GM18858 (cell line): ENCODE data around the gene SLC15A2.
"Not testable (repeated sequence)": the region's sequence is repeated elsewhere in the genome, so short reads cannot be mapped to it uniquely, and the experiment has no call there.

Source experiments
- ATAC-seq: cut with Tn5 transposase; IDR thresholded peaks from one replicate; pipeline ENCODE4 v1.9.1; 2021; ENCODE audit not compliant: unreplicated experiment

Gene SLC15A2

DNA sequence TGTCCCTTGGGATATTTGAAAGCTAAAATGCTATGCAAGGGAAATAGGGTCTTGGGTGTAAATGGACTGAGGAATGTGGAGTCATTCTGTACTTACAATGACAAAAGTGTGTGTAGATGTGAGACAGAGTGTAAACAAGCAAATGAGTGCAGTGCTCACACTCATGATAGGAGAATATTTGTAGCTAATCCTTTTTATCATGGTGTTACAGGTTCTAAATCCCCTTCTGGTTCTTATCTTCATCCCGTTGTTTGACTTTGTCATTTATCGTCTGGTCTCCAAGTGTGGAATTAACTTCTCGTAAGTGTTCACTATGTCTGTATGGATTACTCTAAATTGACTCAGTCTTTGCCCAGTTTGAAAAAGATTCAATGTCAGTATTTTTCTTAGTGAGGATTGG is 30.5 kb downstream of the SLC15A2 start:
- ATAC-seq, result no peak

DNA sequence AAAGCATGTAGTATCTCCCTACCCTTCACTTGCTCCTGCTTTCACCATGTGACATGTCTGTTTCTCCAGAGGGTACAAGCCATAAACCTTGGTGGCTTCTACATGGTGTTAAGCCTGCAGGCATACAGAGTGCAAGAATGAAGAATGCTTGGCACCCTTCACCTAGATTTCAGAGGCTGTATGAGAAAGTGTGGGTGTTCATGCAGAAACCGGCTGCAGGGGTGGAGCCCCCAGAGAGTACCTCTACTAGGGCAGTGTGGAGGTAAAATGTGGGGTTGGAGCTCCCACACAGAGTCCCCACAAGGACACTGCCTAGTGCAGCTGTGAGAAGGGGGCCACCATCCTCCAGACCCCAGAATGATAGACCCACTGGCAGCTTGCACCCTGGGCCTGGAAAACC is 32.2 kb downstream of the SLC15A2 start:
- no peak for ATAC-seq

DNA sequence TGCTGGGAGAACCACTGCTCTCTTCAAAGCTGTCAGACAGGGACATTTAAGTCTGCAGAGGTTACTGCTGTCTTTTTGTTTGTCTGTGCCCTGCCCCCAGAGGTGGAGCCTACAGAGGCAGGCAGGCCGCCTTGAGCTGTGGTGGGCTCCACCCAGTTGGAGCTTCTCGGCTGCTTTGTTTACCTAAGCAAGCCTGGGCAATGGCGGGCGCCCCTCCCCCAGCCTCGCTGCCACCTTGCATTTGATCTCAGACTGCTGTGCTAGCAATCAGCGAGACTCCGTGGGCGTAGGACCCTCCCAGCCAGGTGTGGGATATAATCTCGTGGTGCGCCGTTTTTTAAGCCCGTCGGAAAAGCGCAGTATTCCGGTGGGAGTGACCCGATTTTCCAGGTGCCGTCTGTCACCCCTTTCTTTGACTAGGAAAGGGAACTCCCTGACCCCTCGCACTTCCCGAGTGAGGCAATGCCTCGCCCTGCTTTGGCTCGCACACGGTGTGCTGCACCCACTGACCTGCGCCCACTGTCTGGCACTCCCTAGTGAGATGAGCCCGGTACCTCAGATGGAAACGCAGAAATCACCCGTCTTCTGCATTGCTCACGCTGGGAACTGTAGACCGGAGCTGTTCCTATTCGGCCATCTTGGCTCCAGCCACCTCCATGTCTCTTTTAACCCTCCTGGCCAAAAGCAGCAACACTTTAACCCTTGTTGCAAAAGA is 44.1 kb downstream of the SLC15A2 start:
- ATAC-seq, result not testable (repeated sequence)

DNA sequence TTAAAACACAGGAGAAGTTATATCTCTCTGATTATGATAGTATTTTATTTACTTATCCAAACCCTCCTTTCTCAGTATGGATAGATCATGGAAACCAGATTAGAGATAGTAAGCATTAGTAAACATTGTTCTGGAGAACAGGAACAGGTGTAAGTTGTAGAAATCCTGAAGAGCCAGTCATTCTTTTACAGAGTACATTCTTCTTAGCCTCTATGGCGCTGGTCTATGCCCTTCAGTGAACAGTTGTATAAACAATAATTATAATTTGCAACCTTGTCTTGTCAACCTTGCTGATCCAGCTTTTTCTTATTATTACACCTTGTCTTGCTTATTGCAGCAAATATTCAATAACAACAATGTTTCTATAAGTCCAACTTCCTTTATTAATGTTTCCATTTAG is 47.4 kb downstream of the SLC15A2 start:
- no peak for ATAC-seq

DNA sequence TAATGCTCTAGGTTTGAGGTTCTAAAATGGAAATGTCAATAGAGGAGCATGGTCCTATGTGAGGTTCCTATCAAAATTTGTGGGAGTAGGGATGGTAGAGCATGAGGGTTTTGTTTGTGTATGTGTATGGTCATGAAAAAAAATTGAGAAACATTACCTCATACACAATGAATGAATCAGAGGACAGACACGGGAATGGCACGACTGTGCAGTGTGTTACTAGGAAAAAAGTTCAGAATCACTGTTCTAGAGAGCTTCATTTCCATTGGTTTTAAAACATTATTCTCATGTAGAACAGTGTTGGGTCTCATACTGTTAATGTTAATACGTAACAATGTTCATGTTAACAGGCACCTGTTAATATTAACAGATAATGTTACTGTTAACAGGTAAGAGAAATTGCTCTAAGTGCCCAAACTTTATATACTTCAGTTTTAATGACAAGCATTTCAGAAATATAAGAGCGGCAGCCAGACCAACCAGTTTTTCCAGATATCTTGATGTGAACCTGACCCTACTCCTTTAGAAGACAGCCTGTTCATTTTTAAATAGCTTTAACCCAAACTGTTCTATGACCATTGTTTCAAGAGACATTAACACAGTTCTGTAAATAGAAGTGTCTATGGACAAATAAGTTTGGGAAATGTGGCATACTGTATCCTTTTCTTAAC is 48.0 kb downstream of the SLC15A2 start:
- no peak for ATAC-seq

DNA sequence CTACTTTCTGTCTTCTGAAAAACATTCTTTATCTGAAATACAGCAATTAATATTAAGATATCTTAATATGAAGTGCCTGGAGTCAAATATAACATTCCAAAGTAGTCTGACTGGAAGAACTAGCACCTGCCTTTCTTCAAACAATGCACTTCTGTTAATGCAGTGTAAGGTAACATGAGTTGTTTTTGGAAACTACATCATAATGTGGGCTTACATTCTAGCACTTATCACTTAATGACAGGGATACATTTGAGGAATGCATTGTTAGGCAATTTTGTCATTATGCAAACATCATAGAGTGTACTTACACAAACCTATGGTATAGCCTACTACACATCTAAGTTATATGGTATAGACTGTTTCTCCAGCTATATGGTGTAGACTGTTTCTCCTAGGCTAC is 49.2 kb downstream of the SLC15A2 start:
- ATAC-seq, result no peak

DNA sequence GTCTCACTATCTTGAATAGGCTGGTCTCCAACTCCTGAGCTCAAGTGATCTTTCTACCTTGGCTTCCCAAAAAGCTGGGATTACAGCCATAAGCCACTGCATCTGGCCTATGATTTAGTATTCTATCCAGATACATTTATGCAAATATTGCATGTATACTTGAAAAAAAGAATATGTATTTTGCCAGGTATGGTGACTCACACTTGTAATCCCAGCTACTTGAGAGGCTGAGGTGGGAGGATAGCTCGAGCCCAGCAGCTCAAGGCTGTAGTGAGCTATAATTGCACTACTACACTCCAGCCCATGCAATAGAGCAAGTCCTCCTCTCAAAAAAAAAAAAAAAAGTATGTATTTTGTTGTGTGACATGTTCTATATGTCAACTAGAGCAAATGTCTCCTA is 54.4 kb downstream of the SLC15A2 start:
- no peak for ATAC-seq

DNA sequence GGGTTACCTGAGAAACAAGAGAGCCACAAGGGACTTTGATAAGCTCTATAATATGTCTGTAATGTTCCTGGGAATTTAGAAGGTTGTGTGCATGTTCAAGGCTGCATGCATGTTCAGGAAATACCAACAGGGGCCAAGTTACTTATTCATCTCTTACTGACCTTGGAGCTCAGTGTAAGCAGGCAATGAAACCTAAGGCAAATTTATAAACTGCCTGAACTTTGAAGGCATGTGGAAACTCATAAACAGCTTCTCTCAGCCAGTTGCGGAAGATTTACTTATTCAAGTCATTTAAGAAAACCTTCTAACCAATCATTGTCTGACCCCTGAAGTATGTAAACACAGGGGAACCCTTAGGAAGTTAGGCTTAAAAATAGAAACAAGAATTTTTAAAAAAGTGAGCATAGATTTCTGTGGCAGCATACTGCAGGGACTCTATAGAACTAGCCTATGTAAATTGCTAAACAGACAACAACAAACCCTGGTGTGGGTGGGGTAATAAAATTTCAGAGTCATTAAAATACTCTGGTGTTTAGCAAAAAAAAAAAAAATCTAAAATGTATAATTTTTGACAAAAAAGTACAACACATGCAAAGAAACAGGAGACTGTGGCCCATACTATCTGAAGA is 57.2 kb downstream of the SLC15A2 start:
- no peak for ATAC-seq

DNA sequence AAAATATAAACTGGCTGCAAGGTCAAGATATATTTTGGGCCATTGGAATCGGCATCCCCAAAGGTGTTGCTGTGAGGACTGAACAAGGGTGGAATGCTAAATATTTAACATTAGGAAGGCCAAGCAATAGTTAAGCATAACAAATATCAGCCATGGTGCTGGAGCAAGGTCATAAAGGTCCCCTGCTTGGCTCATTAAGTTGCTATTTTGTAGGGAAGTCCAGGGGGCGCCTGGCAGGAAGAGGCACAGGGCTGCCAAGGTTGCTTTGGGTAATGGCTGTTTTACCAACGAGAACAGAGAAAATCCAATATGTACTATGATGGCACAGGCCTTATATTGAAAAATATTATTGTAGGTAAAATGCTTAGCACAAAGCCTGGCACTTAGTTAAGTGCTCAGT is 62.2 kb downstream of the SLC15A2 start:
- no peak for ATAC-seq

DNA sequence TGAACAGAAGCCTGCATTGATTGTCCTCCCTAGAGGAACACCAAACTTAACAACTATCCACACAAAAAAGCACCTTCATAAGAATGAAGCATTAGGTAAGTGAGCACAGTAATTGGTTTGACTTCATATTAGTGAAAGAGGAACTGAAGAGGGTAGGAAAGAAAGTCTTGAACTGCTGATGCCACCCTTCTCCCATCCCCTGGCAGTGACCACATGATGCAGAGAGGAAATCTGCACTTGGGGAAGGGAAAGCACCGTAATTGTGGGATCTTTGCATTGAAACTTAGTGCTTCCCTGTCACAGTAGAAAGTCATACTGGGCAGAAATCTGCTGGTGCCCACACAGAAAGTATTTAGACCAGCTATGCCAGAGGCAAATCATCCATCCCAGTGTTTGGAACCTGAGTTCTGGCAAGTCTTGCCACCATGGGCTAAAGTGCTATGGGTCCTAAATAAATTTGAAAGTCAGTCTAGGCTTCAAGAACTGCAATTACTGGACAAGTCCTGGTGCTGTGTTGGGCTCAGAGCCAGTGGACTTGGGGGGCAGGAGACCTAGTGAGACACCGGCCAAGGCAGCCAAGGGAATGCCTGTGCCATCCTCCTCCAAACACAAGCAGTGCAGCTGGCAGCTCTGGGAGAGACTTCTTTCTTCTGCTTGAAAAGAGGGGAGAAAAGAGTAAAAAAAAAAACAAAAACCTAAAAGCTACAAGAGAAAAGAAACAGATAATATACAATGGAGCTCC is 63.6 kb downstream of the SLC15A2 start:
- peak; percentile 72 for ATAC-seq

DNA sequence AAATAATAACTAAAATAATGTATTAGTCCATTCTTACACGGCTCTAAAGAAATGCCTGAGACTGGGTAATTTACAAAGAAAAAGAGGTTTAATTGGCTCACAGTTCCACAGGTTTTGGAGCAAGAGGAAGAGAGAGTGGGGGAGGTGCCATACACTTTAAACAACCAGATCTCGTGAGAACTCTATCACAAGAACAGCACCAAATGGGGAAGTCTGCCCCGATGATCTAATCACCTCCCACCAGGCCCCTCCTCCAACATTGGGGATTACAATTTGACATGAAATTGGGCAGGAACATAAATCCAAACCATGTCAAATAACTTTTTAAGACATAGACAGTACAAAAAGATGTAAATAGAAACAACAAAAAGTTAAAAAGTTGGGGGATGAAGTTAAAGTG is 64.6 kb downstream of the SLC15A2 start:
- no peak for ATAC-seq

DNA sequence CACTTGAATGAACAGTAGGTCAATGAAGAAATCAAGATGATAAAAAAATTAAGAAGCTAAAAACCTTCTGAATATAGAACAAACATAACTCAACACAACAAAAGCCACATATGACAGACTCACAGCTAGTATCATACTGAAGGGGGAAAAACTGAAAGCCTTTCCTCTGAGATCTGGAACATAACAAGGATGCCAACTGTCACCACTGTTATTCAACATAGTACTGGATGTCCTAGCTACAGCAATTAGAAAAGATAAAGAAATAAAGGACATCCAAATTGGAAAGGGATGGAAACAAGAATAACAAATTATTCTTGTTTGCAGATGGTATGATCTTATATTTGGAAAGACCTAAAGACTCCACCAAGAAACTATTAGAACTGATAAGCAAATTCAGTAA is 67.1 kb downstream of the SLC15A2 start:
- ATAC-seq, result no peak

DNA sequence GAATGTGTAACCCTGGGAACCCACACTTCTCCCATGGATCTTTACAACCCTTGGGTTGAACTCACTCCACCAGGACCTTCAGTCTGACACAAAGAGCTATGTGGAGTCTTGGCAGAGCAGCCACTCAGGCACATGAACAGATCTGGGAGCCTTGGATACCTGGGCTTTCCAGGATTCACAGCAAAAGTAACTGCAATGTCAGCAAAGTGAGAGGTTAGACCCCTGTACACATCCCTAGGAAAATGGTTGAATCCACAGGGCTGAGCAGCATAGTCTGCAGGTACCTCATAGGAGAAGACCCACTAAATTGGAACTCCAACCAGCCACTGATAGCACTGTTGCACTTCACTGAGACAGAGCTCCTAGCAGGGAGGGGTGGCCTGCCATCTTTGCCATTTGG is 68.2 kb downstream of the SLC15A2 start:
- ATAC-seq, result no peak

DNA sequence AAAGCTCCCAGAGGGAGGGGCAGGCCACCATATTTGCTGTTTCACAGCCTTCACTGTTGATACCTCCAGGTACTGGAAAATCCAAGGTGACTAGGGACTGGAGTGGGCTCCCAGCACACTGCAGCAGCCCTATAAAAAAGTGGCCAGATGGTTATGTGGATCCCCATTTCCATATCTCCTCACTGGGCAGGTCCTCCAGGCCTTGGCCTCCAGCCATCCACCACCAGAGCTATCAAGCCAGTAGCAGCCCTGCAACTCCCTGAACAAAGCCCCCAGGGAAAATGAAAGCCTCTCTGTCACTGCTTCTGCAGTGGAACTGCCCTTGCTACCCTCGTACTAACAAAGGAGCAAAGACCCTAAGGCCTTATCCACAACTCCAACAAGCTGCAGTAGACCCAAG is 69.4 kb downstream of the SLC15A2 start:
- ATAC-seq, result no peak

DNA sequence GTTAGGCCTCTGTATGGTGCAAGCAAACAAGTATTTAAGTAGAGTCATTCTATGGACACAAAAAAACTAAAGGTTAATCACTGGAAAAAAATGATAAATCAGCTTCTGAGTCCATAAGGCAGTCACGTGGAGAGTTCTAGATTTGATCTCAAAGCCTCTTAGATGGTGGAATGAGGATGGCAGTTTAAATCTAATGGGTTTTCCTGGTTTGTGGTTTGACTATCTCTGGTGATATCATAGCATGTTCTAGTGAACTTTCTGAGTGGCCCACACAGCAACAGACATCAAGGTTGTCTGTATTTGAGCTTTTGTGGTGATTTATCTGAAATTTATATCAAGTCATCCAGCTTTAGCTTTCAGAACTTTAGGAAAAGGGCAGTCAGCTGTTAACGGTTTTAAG is 75.4 kb downstream of the SLC15A2 start:
- no peak for ATAC-seq

DNA sequence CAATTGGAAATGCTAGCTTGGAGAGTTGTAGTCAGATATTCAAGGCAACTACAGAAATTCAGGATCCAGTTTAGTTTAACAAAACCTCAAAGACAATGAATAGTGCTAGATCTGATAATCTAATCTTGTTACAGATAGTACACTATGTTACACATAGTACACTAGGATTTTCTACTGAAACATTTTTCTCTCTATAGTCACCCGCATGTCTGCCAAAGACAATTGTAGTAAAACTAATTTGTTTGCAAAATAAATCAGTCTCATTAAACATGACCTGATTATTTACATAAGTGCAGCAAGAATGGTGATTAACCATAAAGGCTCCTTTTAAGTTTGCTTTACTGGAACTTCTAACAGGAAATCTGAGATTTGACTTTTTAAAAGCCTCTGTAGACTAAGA is 75.8 kb downstream of the SLC15A2 start:
- ATAC-seq, result no peak

DNA sequence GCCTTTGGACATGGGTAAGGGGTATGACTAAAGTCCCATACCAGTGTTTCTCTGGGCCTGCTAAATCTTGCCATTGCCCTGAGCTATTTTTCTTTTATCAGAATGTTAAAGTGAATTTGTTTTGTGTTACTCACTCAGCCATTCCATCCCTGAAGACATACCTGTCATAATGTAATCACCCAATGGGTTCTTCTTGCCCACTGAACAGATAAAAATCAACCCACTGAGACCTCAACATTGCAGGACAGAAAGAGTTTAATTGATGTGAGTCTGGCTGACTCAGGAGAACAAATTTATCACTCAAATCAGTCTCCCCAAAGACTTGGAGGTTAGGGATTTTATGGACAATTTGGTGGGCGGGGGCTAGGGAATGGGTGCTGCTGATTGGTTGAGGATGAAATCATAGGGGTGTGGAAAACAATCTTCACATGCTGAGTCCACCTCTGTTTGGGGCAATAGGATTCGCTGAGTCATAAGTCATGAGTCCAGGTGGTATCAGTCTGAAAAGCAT is 80.5 kb downstream of the SLC15A2 start:
- no peak for ATAC-seq

DNA sequence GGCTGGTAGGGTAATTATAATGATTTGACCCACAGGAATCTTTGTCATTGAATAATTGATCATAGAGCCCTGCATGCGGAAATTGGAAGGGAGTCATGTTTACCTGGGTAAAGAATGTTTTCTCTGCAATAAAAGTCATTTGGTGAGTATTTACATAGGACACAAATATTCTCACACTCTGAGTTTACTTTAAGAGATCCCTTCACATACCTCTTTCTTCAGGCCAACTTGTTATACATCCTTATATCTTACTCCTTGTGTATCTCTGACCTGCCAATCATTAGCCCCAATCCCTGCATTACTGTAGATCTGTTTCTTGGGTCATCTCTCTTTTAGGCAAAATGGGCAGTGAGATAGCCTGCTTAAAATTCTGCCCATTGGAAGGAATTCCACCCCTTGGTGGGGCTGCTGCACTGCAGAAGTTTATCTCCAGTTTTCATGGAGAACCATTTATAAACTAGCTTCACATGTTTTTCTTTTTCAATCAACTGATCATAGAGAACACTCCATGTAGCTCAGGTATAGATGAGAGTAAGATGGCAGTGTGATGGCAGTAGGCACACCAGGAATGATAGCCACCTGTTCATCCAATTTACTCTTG is 81.6 kb downstream of the SLC15A2 start:
- ATAC-seq, result no peak

DNA sequence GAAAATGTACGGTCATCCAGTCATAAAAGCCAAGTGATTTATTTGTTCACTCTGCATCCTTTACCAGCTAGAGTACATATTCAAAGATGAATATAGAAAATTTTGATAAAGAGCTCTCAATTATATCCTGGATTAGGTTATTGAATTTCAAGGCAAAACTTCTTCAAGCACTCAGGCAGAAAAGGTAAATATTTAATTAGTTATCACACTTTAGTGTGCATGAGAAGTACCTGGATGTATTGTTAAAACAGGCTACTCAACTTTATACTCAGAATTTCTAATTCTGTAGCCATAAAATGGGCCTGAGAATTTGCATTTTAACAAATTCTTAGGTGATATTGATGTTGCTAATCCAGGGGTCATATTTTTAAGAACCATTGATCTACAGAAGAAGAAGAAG is 82.5 kb downstream of the SLC15A2 start:
- no peak for ATAC-seq

DNA sequence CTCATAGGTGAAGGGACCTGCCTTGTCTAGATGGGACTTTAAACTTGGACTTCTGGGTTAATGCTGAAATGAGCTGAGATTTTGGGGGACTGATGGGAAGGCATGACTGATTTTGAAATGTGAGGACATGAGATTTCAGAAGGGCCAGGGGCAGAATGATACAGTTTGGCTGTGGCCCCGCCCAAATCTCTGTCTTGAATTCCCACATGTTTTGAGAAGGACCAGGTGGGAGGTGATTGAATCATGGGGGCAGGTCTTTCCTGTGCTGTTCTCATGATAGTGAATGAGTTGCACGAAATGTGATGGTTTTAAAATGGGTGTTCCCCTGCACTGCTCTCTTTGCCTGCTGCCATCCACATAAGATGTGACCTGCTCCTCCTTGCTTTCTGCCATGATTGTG is 85.0 kb downstream of the SLC15A2 start:
- ATAC-seq, result no peak
